Measurements from ENCODE around the gene ATP10A.
"Not testable (repeated sequence)": the region's sequence is repeated elsewhere in the genome, so short reads cannot be mapped to it uniquely, and the experiment has no call there.

ATP10A gene

DNA sequence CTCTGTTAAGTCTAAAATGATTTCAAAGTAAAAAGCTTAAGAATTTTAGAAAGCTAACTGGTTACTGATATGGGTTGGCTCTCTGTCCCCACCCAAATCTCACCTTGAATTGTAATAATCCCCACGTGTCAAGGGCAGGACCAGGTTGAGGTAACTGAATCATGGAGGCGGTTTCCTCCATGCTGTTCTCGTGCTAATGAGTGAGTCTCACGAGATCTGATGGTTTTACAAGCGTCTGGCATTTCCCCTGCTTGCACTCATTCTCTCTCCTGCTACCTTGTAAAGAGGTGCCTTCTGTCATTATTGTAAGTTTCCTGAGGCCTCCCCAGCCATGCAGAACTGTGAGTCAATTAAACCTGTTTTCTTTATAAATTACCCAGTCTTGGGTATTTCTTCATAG is 7.1 kb downstream of the ATP10A start:
- DNase-seq, H3K9me3 Mint-ChIP-seq, H3K4me3 Mint-ChIP-seq, H3K27me3 Mint-ChIP-seq, H3K27ac Mint-ChIP-seq: not testable (repeated sequence)
- peaks cover 79% of the 10 kb centered on the region for H3K36me3 Mint-ChIP-seq
- H3K4me1 Mint-ChIP-seq, result peaks cover 95% of the 10 kb centered on the region
- CTCF ChIA-PET, result interaction anchor here (0.8 to 1.0 kb wide), 2 partner anchors 9 to 72 kb away, joined by 3 read pairs; no protein-coding TSS in a partner anchor

DNA sequence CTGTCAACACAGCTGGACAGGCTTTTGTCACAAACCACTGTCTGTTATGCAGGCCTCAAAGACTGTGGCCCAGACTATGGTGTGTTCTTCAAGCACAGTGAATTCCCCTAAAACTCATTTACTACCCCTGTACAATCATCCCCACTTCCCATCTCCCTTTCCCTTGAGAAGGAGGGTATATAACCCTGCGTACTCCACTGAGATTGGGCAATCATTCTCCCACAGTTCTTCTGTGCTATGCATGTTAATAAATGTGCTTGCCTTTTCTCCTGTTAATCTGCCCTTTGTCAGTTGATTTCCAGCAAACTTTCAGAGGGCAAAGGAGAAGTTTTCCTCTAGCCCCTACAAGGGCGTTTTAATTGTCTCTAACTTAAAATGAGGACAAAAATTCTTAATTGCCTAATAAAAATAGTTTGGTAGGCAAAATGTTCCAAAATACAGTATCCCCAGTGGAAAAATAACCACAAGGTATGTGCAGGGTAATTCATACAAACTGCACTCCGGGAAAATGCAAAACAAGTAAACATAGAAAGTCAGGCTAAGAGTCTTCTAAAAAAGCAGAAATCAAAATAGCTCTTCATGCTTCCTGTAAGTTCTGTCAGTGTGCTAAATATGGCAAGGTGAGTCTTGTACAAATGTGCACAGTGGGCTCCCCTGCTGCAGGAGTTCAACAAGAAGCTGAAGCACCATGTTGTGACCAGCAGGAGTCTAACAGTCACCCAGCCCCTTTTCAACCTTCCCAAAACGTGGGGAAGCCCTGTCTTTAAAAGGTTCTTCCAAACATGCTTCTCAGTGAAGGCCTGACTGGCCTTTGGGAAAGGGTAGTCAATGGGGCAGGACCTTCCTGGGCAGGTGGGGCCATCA is 10.2 kb downstream of the ATP10A start:
- peak overlapping the region; percentile 98 for H3K27ac Mint-ChIP-seq
- peaks cover 66% of the 10 kb centered on the region for H3K36me3 Mint-ChIP-seq
- H3K27me3 Mint-ChIP-seq, result no peaks in the 10 kb centered on the region
- H3K9me3 Mint-ChIP-seq, result no peaks in the 10 kb centered on the region
- peak overlapping the region; percentile 34 for H3K4me3 Mint-ChIP-seq
- CTCF ChIA-PET, result interaction anchor here (1.0 to 1.9 kb wide), 2 partner anchors 9 to 69 kb away, joined by 3 to 5 read pairs; no protein-coding TSS in a partner anchor
- peak; percentile 42 for DNase-seq
- H3K4me1 Mint-ChIP-seq, result peaks cover 93% of the 10 kb centered on the region

DNA sequence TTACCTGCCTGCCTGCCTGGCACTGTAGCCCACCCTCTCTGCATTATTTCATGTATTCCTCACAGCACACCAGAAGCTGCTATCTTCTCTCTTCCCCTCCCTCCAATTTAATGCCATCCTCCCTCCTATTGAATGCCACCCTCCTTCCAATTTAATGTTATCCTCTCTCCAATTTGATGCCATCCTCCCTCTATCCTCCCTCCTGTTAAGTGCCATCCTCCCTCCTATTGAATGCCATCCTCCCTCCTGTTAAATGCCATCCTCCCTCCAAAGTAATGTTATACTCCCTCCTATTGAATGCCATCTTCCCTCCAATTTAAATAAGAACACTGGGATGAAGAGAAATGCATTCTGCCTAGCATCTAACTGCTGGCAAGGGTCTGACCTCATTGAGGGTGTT is 11.1 kb downstream of the ATP10A start:
- H3K9me3 Mint-ChIP-seq, result no peaks in the 10 kb centered on the region
- H3K4me3 Mint-ChIP-seq, result no peak overlapping the region
- no peaks in the 10 kb centered on the region for H3K27me3 Mint-ChIP-seq
- no peak for DNase-seq
- peak overlapping the region; percentile 98 for H3K27ac Mint-ChIP-seq
- peaks cover 91% of the 10 kb centered on the region for H3K4me1 Mint-ChIP-seq
- CTCF ChIA-PET, result interaction anchor here (1.0 to 1.6 kb wide), 2 partner anchors 8 to 9 kb away, joined by 3 to 9 read pairs; no protein-coding TSS in a partner anchor
- peaks cover 62% of the 10 kb centered on the region for H3K36me3 Mint-ChIP-seq

DNA sequence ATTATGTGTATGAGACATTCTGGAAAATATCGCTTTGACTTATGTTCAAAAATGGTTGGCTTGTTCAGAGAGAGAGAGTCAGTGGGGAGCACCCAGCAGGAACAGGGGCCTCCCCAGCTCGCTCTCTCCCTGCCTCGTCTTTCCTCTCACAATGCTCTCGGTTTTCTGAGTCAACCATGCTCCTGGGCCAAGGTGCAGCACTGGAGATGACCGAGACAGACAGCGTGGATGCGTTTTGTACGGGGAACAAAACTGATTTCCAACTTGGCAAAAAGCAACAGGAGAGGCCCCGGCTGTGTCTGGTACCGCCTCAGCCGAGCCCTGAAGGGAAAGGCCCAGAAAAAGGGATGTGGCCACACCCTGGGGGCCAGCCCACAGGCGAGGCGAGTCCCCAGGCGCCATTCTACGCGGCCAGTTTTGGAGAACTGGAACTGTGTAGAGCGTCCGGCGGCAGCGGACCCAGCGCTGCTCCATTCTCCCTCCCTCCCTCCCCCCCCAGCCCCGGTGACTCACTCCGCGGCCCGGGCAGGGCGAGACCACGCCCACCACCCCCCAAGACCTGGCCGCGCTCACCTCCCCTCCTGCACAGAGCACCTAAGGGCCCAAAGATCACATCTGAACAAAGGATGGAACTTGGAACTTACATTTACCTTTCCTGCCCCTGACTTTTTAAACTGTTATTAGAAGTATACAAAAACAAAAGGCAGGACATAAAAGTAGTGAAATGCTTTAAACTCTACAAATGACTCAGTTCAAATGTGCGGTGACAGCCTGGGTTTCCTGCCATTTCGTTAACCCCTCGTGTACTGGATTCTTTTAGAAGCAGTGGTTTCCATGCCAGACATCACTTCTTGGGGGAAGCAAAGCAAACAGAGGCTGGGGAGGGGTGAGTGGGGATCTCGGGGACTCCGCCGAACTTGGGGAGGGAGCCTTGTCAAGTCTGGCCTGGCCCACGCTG is 12.7 kb downstream of the ATP10A start:
- Mint-ChIP-seq H3K4me1 (peaks cover 92% of the 10 kb centered on the region), H3K4me3 (peak overlapping the region; percentile 75), H3K36me3 (peaks cover 57% of the 10 kb centered on the region), H3K27ac (peak overlapping the region; percentile 98), H3K27me3 (no peaks in the 10 kb centered on the region), H3K9me3 (peaks cover 2% of the 10 kb centered on the region)
- CTCF ChIA-PET, result interaction anchor here (1.6 kb wide), 1 partner anchor 11 kb away, joined by 9 read pairs; no protein-coding TSS in a partner anchor
- DNase-seq, result peak; percentile 81

DNA sequence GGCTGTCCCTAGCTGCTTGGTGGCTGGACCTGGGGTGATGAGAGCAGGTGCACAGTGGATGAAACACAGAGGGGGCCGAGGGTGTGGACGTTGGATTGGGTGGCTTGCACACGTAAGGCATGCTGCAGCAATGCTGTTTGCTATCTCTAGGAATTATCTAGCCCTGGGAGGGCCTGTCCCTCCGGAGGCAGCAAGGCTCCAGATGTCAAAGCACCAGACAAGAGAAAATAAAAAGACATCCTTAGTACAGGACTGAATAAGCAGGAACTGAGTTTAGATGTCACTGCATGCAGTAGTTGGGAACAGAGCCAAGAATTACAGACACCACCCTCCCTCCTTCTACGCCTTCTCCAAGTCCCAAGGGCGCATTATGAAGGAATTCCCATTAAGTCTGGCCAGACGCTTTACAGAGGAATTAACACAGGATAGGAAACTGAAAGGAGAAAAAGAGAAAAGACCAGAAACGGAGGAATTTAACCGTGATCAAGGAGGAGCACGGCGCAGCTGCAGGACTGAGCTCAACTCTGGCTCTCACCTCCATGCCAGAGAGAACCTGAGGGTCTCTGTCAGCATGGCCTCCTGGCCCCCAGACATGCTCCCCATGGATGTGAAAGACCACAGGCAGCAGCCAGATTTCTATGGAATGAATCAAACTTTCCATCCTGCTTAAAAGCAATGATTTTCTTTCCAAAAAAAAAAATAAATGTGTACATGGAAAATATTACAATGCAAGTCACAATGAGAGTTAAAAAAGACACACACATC is 13.8 kb downstream of the ATP10A start:
- Mint-ChIP-seq H3K36me3 (peaks cover 57% of the 10 kb centered on the region), H3K9me3 (peaks cover 2% of the 10 kb centered on the region), H3K27ac (peak overlapping the region; percentile 98), H3K4me3 (peak overlapping the region; percentile 75), H3K27me3 (no peaks in the 10 kb centered on the region), H3K4me1 (peaks cover 91% of the 10 kb centered on the region)
- CTCF ChIA-PET, result interaction anchor here (0.6 kb wide), 2 partner anchors 50 to 410 kb away, joined by 4 read pairs; no protein-coding TSS in a partner anchor
- no peak for DNase-seq

DNA sequence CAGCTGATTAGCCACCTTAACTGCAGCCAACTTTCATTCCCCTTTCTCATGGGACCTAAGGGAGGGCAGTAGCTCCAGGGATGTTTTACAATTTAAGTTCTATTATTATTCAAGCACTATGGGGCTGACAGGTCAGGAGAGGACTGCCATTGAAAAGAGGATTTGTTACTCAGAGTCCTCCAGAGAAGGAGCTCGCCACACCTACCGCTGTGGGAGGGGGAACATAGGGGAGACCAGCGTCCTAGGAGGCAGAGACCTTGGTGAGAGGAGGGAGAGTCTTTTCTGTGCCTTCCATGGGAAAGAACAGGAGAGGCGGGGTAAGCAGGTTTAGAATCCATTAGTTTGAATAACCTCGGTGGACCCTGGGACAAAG is 14.4 kb downstream of the ATP10A start:
- peaks cover 56% of the 10 kb centered on the region for H3K36me3 Mint-ChIP-seq
- peaks cover 2% of the 10 kb centered on the region for H3K9me3 Mint-ChIP-seq
- H3K27me3 Mint-ChIP-seq, result no peaks in the 10 kb centered on the region
- no peak for DNase-seq
- H3K4me3 Mint-ChIP-seq, result peak overlapping the region; percentile 75
- H3K4me1 Mint-ChIP-seq, result peaks cover 90% of the 10 kb centered on the region
- CTCF ChIA-PET, result interaction anchor here (0.6 to 1.2 kb wide), 2 partner anchors 13 to 51 kb away, joined by 3 to 4 read pairs; no protein-coding TSS in a partner anchor
- H3K27ac Mint-ChIP-seq, result peak overlapping the region; percentile 98

DNA sequence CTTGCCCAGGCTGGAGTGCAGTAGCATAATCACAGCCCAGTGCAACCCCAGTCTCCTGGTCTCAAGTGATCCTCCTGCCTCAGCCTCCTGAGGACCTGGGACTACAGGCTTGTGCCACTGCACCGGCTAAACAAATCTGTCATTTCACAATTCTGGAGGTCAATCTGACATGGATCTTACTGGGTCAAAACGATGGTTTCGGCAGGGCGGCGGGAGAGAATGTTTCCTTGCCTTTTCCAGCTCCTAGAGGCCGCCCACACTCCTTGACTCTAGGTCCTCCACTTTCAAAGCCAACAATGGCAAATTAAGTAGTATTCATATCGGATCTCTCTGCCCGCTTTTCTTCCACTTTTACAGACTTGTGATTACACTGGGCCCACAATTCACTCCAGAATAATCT is 14.8 kb downstream of the ATP10A start:
- Mint-ChIP-seq H3K4me3 (no peak overlapping the region), H3K27ac (peak overlapping the region; percentile 55), H3K36me3 (peaks cover 56% of the 10 kb centered on the region), H3K4me1 (peaks cover 88% of the 10 kb centered on the region), H3K27me3 (no peaks in the 10 kb centered on the region), H3K9me3 (peaks cover 2% of the 10 kb centered on the region)
- CTCF ChIA-PET, result interaction anchor here (1.2 to 2.1 kb wide), 2 partner anchors 14 to 86 kb away, joined by 3 to 10 read pairs; no protein-coding TSS in a partner anchor
- no peak for DNase-seq

DNA sequence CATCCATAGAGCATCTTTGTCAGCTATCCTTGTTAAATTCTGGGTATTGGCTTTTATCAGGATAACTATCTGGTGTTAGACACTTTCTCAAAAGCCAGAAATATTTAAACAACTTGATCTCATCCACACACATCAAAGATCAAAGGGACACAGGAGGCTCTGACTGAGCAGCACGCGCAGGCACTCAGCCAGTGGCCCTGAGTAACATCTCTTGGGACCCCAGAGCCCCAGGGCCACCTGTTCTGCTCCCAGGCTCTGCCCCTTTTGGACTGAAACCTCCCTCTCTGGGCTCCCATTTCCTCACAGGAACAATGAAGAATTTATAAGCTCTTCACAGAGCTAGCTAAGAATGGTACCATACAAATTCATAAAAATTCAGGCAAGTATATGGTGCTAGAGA is 16.1 kb downstream of the ATP10A start:
- H3K27ac Mint-ChIP-seq, result peak overlapping the region; percentile 97
- CTCF ChIA-PET, result interaction anchor here (0.7 to 2.1 kb wide), 6 partner anchors 9 to 137 kb away, joined by 3 to 10 read pairs (median 4); no protein-coding TSS in a partner anchor
- H3K4me3 Mint-ChIP-seq, result no peak overlapping the region
- no peaks in the 10 kb centered on the region for H3K27me3 Mint-ChIP-seq
- peaks cover 81% of the 10 kb centered on the region for H3K4me1 Mint-ChIP-seq
- DNase-seq, result peak; percentile 41
- peaks cover 2% of the 10 kb centered on the region for H3K9me3 Mint-ChIP-seq
- H3K36me3 Mint-ChIP-seq, result peaks cover 50% of the 10 kb centered on the region

DNA sequence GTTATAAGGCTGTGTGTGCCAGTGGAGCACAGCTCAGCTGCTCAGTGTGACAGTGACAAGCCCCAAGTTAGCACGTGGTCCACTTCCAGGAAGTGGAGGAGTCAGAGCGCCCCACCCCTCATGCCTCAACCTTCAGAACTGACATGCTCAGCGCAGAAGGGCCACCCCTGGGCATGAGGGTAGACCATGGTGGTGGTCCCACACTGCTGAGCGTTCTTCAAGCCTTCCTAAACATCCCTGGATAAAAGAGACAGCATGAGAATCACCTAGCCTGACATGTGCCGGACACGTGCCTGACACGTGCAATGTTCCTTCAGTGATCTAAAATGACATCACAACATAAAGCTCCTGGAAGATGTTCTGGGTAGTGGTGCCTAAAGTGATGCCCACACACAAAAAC is 16.8 kb downstream of the ATP10A start:
- CTCF ChIA-PET, result interaction anchor here (0.7 to 2.1 kb wide), 5 partner anchors 10 to 136 kb away, joined by 3 to 10 read pairs (median 4); no protein-coding TSS in a partner anchor

DNA sequence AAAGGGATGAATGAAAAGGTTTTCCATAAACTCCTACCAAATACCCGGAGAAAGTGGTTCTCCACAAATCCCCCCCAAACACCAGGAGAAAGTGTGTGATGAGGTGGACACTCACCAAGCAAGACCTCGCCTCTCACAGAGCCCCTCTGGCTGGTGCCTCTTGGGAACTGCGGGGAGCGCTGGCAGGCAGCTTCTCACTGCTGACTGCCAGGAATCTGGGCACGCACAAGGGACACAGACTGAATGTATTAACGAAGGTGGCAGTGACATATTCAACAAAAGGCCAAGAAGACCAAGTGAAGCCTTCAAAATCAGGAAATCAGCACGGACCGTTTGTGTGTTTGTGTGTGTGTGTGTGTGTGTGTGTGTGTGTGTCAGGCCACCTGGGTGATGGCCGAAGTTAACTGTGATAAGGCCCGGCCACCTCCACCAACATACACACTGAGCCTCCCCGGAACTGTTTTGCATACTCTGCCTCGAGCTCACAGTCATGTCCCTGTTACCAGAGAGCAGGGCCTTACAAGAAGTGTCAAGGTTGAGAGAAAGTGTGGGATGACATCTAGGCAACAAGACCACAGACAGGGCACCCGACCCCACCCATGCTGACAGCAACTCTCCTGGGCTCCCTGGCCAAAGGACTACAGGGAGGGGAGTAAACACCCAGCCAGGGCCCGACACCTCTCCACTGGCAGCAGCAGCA is 18.0 kb downstream of the ATP10A start:
- no peak for DNase-seq
- Mint-ChIP-seq H3K27me3 (no peaks in the 10 kb centered on the region), H3K4me3 (no peak overlapping the region), H3K4me1 (peaks cover 73% of the 10 kb centered on the region), H3K9me3 (peaks cover 2% of the 10 kb centered on the region), H3K36me3 (peaks cover 55% of the 10 kb centered on the region), H3K27ac (peak overlapping the region; percentile 97)
- CTCF ChIA-PET, result no interaction called here

More for the DNA sequence above, 16.8 kb downstream of the ATP10A start:
- peak; percentile 80 for DNase-seq
- H3K4me3 Mint-ChIP-seq, result peak overlapping the region; percentile 49
- peaks cover 51% of the 10 kb centered on the region for H3K36me3 Mint-ChIP-seq
- no peaks in the 10 kb centered on the region for H3K27me3 Mint-ChIP-seq
- H3K4me1 Mint-ChIP-seq, result peaks cover 78% of the 10 kb centered on the region
- peaks cover 2% of the 10 kb centered on the region for H3K9me3 Mint-ChIP-seq
- H3K27ac Mint-ChIP-seq, result peak overlapping the region; percentile 97

DNA sequence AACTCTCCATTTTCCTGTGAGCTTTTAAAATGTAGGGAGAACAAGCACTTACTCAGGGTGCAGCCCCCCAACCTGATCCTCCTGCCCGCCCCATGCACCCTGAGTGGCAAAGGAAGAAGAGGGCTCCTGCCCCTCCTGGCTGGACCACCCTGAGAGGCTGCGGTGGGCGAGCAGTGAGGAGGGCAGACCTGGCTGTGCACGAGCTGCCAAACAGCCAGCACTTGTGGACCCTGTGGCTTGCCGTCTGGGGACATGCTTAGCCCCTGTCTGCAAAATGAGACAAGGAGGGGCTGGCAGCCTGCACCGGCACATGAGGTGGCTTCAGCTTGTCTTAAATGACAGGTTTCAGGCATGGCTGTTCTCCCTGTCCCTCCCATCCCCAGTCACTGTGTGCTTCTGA is 18.6 kb downstream of the ATP10A start:
- Mint-ChIP-seq H3K9me3 (peaks cover 2% of the 10 kb centered on the region), H3K27me3 (no peaks in the 10 kb centered on the region), H3K4me1 (peaks cover 72% of the 10 kb centered on the region), H3K36me3 (peaks cover 54% of the 10 kb centered on the region), H3K27ac (no peak overlapping the region), H3K4me3 (no peak overlapping the region)
- no peak for DNase-seq
- CTCF ChIA-PET, result no interaction called here

DNA sequence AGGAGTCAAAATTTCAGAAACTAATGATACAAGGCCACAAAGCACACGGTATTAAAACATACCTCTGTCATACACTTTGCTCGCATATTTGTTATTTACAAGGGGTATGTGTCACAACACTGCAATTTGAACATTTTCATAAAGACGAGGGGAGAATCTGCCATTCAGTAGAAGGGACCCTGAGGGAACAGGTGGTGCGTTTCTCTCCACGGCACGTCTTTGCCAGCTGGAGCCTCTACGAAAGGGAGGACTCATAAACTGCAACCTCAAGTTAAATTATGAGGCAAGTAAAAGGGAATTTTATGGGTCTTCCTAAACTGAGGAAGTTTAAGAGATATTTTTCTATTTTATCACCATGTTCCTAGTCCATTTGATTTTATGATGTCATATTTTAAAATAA is 19.1 kb downstream of the ATP10A start:
- Mint-ChIP-seq H3K9me3 (peaks cover 2% of the 10 kb centered on the region), H3K4me1 (peaks cover 72% of the 10 kb centered on the region), H3K27me3 (no peaks in the 10 kb centered on the region), H3K4me3 (no peak overlapping the region), H3K27ac (no peak overlapping the region), H3K36me3 (peaks cover 54% of the 10 kb centered on the region)
- DNase-seq, result no peak
- CTCF ChIA-PET, result interaction anchor here (0.9 kb wide), 1 partner anchor 89 kb away, joined by 5 read pairs; no protein-coding TSS in a partner anchor
